Measurements from ENCODE around the gene GABBR2.
"Not testable (repeated sequence)": the region's sequence is repeated elsewhere in the genome, so short reads cannot be mapped to it uniquely, and the experiment has no call there.

GABBR2 gene

GRCh38 chr9:98472216-98472615, 236.5 kb downstream of the GABBR2 start:
- H3K27ac ChIP-seq, result no peak overlapping the region
- no peak for TF ChIP-seq CTCF (conservative IDR thresholded peaks at IDR 0.05)

- no peak for TF ChIP-seq CTCF (conservative IDR thresholded peaks at IDR 0.05)
- no peak overlapping the region for H3K27ac ChIP-seq
These were observed 237.6 kb downstream of the GABBR2 start for GRCh38 chr9:98471185-98471584.

- no peak for TF ChIP-seq CTCF (conservative IDR thresholded peaks at IDR 0.05)
- no peak overlapping the region for H3K27ac ChIP-seq
These were observed 240.0 kb downstream of the GABBR2 start for GRCh38 chr9:98468567-98469239.

- no peak for TF ChIP-seq CTCF (conservative IDR thresholded peaks at IDR 0.05)
- H3K27ac ChIP-seq, result no peak overlapping the region
These were observed 242.9 kb downstream of the GABBR2 start for GRCh38 chr9:98465799-98466198.

GRCh38 chr9:98464156-98464690, 244.5 kb downstream of the GABBR2 start:
- H3K27ac ChIP-seq, result not testable (repeated sequence)

- no peak for TF ChIP-seq CTCF (conservative IDR thresholded peaks at IDR 0.05)
- no peak overlapping the region for H3K27ac ChIP-seq
These were observed 246.4 kb downstream of the GABBR2 start for GRCh38 chr9:98462310-98462709.

GRCh38 chr9:98460704-98461103, 248.0 kb downstream of the GABBR2 start:
- no peak for TF ChIP-seq CTCF (conservative IDR thresholded peaks at IDR 0.05)
- no peak overlapping the region for H3K27ac ChIP-seq

- TF ChIP-seq CTCF (conservative IDR thresholded peaks at IDR 0.05), result no peak
- H3K27ac ChIP-seq, result no peak overlapping the region
These were observed 250.9 kb downstream of the GABBR2 start for GRCh38 chr9:98457726-98458370.

All from VCaP (cell line).